Stimulated activated CD8-positive, alpha-beta memory T cell treated with anti-CD3 and anti-CD28 coated beads, Interleukin-12 subunit alpha, Interleukin-12 subunit beta, amount 100 ng/mL, for 24 hours (primary cell): ENCODE data around the gene CLIC5.

Experiments
- DNase-seq: peaks from one replicate; pipeline ENCODE4 v3.0.0-alpha.2; 2020; ENCODE audit errors: extremely low read depth

CLIC5 gene

GRCh38 chr6:46035242-46035641, 19.6 kb upstream of the CLIC5 start:
- no peak for DNase-seq

DNA sequence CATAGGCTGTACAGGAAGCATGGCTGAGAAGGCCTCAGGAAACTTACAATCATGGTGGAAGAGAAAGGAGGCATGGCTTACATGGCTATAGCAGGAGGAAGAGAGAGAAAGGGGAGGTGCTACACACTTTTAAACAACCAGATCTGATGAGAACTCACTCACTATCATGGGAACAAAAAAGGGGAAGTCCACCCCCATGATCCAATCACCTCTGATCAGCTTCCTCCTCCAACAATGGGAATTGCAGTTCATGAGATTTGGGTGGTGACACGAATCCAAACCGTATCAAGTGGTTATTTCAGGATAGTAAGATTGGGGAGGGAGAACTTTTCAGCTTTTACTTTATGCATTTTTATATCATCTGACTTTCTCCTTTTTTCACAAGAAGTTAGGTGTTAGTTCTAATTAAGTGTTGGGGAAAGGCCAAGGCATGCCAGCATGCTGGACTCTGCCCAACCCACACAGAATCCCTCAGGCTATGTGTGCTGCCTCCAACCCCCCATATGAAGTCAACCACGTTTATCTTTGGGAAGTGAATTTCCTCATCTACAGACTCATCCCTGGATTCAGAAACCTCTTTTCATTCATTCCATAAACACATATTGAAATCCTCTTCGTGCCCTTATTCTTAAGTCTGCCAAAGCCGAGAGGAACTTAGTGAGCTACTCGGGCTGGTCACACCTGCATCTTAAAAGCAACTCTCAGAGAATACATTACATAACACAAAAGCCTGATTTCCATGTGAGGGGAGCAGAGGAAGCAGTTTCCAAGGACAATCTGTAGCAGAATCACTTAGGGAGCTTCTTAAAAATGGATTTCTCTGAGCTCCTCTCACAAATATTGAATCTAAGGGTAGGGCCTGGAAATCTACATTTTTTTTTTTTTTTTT, 16.7 kb upstream of the CLIC5 start:
- DNase-seq: no peak

GRCh38 chr6:46029602-46030001, 13.9 kb upstream of the CLIC5 start:
- no peak for DNase-seq

DNA sequence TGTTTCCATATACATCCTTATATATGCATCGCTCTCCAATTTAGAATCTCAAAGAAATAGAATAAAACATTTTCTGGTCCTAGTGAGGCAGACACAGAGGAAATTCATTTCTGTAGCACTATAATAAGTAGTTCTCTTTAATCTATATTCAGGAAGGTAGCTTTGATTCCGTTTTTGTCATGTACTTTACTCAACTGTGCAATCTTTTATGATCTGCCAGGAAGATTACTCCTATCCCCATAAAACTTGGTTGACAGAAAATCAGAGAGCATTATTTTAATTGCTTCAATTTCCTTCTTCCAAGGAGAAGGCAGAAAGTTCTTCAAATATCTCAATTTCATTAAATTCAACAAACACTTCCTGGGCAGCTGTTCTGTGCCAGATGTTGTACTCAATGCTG, 10.6 kb upstream of the CLIC5 start:
- no peak for DNase-seq

DNA sequence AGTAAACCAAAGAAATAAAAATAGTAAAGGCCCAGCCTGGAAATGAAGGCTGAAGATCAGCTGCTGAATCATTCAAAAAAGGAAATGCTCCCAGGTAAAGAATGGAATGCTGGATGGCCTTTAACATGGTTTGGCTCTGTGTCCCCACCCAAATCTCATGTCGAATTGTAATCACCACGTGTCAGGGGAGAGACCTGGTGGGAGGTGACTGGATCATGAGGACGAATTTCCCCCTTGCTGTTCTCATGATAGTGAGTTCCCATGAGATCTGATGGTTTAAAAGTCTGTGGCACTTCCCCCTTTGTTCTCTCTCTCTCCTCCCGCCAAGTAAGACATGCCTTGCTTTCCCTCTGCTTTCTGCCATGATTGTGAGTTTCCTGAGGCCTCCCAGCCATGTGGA, 9.9 kb upstream of the CLIC5 start:
- DNase-seq: no peak

DNA sequence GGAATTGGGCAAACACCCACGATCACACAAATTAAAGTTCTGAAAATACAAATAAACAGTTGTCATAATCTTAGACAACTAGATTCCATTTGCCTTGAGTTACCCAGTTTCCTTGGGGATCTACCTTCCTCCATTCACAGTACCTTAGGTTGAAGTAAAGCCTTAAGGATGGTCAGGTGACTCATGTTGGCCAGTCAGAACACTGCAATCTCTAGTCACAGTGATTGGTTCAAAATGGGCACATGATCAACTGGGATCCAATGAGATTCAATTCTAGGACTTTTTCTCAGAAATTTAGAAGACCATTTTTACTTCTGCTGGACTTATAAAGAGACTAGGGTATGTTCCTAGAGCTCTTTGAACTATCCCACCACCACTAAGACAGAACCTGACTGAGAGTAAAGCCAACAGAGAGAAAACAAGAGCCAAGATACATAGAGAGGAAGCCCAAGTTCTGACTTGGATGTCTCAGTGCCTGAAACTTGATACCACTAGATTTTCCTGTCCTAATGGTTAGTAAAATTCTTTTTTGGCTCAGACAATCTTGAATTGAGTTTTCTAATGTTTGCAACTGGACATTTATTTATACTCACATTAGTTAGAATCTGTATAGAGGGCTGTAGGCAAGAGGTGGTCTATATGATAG, 8.6 kb upstream of the CLIC5 start:
- no peak for DNase-seq

- no peak for DNase-seq
Measured at GRCh38 chr6:46023216-46023915, 7.7 kb upstream of the CLIC5 start.

DNA sequence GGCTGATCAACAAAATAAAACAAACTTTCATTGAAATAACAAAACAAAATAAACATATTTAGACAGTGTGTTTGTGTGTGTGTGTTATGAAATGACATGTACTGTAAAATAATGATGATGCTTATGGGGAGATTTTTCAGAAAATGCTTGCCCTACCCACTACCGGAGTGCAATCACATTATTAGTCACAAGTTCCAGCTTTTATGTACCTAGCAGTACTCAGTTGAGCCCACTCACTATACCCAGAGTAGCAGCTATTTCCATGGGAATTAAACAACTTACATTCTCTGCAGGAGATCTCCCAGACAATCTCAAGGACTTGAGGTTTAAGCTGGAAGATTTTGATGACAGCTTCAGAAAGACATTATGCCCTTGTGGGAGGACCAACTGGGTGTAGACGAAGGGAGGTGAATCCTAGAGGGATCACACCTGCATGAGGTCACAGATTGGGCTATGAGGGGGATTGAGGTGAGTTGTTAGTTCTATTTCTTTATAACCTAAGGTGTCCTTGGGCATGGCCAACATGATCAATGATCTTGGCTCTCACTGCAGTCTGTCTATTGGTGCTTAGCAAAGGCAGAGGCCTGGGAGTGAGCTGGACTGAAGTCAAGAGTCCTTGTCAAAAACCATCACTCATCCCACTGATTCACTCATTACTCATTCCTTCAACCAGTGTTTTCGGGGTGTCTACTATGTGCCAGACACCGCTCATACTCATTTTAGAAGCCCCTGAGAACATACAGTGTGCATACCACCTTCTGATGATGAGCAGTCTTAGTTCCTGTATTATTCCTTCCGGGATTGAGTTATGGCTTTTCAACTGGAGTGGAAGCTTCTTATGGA, 6.7 kb upstream of the CLIC5 start:
- no peak for DNase-seq

GRCh38 chr6:46017726-46018125, 2.1 kb upstream of the CLIC5 start:
- DNase-seq: no peak

DNA sequence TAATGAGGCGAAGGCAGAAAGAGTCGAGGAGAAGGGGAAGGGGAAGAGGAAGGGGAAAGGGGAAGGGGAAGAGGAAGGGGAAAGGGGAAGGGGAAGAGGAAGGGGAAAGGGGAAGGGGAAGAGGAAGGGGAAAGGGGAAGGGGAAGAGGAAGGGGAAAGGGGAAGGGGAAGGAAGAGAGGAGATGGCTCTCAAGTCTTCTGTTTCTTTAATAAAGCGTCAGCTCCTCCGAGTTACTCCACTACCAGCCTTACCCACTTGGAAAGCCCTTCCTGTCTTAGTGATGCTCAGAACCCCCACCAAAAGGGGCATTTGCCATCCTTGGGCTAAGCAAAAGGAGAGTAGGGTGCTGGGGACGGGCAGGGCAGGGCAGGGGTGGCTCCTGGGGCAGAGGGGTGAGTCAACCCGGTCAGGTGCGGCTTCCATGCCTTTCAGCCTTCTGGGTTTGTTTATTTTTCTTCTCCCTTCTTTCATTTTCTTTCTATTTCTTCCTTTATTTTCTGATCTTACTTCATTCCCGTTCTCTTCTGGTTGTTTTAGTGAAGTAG, 476 bp upstream of the CLIC5 start:
- DNase-seq: no peak

GRCh38 chr6:46014511-46015118, 1.0 kb downstream of the CLIC5 start:
- no peak for DNase-seq

DNA sequence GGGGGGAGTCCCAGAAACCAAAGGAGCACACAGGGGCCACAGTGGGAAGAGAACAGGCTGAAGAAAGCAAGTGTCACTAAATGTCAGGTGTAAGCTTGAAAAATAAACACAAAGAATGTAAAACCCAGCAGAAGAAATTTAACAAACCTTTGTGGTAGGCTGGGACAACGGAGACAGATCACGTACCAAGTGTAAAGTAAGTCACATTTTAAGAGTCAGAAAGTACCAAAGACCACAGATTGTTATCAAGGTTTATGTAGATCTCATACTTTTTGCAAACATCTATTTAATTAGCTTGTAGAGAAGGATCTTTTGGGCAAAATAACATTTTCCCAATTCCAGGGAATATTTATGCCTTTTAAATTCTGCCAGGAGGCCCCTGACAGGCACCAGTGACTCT, 1.6 kb downstream of the CLIC5 start:
- no peak for DNase-seq

DNA sequence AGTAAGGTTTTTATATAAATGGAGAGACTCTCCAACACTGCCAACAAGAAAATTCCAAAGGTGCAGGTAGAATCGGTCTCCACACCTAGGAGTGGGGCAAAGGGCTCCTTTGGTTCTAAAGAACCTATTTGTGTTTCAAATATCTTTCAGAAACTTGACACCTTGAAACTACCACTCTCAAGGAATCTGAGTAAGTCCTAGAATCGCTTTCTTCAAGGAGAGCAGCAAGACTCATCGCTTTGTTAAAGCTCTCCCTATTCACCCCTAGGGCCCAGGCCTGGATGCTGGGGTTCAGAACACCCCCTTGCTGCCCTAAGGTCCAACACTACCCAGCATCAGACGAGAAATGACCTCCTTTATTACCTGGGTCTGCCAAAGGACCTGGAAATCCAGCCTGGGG, 2.0 kb downstream of the CLIC5 start:
- no peak for DNase-seq

DNA sequence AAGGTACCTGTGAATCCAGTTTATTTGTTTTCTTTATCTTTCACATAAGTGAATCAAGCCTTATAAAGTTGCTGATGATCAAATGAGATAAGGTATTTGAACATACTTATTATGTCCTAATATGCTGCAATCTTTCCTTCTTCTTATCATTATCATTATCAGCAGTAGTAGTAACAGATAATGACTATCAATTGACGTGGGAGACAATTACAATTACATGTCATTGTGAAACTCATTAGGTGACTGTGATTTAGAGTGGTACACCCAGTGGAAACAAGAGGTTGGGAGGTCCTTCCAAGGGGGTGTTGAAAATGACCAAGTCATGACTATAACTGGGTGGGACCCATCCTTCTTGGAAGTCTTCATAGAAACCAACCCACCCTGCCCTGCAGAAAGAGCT, 2.8 kb downstream of the CLIC5 start:
- DNase-seq: no peak

- peak; percentile 30 for DNase-seq
Measured at GRCh38 chr6:46011188-46012085, 4.2 kb downstream of the CLIC5 start.

DNA sequence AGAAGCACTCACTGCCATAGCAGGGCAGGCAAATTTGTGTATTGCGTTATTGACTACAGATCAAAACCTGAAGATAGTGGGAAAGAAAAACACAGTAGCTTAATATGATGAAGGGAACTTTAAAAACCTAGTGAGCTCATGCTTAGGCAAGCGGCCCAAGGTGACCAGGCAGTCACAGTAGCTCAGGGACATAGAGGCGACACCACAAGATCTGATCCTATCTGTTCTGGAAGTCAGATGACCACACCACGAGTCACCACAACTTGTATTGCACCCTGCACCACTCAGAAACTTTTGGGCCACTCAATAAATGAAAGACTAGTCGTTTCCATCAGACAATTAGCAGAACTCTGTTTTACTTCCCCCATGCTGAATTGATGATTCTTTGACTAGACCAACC, 4.9 kb downstream of the CLIC5 start:
- DNase-seq: no peak

GRCh38 chr6:46010270-46010669, 5.4 kb downstream of the CLIC5 start:
- no peak for DNase-seq

DNA sequence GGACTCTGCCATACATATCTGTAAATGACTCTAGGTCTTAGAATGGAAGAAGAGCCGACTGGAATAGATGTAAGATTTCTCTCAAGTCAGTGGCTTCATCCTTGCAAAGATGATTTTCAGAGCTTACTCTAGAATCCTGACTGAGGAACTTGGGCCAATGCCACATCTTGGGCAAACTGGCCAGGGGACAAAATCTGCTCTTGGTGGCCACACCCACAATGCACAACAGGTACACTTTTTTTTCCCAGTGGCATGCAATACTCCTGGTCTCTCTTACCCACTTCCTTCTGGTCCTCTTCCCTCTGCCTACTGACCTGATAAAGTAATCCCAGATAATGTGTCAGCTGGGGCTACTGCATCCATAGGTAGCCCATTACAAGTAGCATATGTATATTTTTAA, 13.4 kb downstream of the CLIC5 start:
- DNase-seq: no peak

DNA sequence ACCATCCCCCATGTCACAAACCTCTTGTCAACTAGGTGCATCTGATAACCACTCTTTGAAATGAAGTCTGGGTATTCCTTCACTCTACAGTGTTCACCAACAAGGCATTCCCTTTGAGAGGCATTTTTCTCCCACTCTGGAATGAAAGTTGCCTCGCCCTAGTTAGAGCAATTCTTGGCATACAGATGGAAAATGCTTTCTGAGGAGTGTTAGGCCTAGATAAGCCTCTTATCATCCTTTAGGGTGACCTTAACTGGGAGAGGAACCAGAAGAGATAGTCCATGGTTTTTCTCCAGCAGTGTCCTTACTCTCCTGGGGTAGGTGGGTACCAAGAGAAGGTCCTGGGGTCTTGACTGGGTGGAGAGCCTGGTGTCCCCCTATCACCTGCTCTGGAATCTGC, 14.8 kb downstream of the CLIC5 start:
- DNase-seq: no peak

- DNase-seq: no peak
Measured at GRCh38 chr6:45998524-45998923, 17.1 kb downstream of the CLIC5 start.
